Ishikawa (cell line): ENCODE results near the gene TEX13D.

Experiments
- CEBPB ChIP-seq: IDR thresholded peaks from 2 replicates; pipeline ENCODE4 v1.6.1; 2012
- CREB1 ChIP-seq: IDR thresholded peaks from 2 replicates; pipeline ENCODE4 v1.6.1; 2012; ENCODE audit warnings: low read depth
- EGR1 ChIP-seq: IDR thresholded peaks from 2 replicates; pipeline ENCODE4 v1.6.1; 2012
- EP300 ChIP-seq: IDR thresholded peaks from 2 replicates; pipeline ENCODE4 v1.6.1; 2012; ENCODE audit warnings: borderline replicate concordance
- FOXM1 ChIP-seq: IDR thresholded peaks from 2 replicates; pipeline ENCODE4 v1.6.1; 2012; ENCODE audit warnings: low read depth, borderline replicate concordance
- NFIC ChIP-seq: IDR thresholded peaks from 2 replicates; pipeline ENCODE4 v1.6.1; 2012
- RAD21 ChIP-seq: IDR thresholded peaks from 2 replicates; pipeline ENCODE4 v1.6.1; 2012; ENCODE audit warnings: low read depth
- TAF1 ChIP-seq: IDR thresholded peaks from 2 replicates; pipeline ENCODE4 v1.6.1; 2012; ENCODE audit warnings: low read depth, mild to moderate bottlenecking
- TCF12 ChIP-seq: IDR thresholded peaks from 2 replicates; pipeline ENCODE4 v1.6.1; 2012; ENCODE audit warnings: low read depth
- TEAD4 ChIP-seq: IDR thresholded peaks from 2 replicates; pipeline ENCODE4 v1.6.1; 2012
- USF1 ChIP-seq: IDR thresholded peaks from 2 replicates; pipeline ENCODE4 v1.6.1; 2012
- YY1 ChIP-seq: IDR thresholded peaks from 2 replicates; pipeline ENCODE4 v1.6.1; 2012; ENCODE audit warnings: low read depth
- ZBTB7A ChIP-seq: IDR thresholded peaks from 2 replicates; pipeline ENCODE4 v1.6.1; 2012; ENCODE audit warnings: low read depth
- TF ChIP-seq, protein P1 (sequence below): IDR thresholded peaks from 2 replicates; pipeline ENCODE4 v1.6.1; 2012
- TF ChIP-seq, protein P2 (sequence below): IDR thresholded peaks from 2 replicates; pipeline ENCODE4 v1.6.1; 2012; ENCODE audit warnings: low read depth, mild to moderate bottlenecking

TEX13D gene

GRCh38 chrX:124328765-124329164 lies 3.7 kb upstream of the TEX13D start:
- TF ChIP-seq USF1 (no peak), CREB1 (no peak), EGR1 (no peak), NFIC (no peak), YY1 (no peak), TAF1 (no peak)
- TF ChIP-seq, protein P1, sequence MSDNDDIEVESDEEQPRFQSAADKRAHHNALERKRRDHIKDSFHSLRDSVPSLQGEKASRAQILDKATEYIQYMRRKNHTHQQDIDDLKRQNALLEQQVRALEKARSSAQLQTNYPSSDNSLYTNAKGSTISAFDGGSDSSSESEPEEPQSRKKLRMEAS: no peak

DNA sequence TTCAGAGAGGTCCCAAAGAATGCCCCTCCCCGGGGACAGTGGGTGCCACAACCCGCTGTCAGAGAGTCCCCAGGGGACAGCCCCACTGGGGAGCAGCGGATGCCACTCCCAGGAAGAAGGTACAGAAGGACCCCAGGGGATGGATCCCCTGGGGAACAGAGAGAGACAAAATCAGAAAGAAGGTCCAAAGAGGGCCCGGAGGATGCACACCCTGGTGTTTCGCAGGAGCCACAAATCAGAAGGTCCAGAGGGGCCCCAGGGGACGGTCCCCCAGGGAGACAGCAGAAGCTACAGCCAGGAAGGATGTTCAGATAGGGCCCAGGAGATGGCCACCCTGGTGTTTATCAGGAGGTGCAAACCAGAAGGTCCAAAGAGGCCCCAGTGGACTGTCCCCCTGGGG lies 1.4 kb downstream of the TEX13D start:
- TF ChIP-seq CEBPB (no peak), ZBTB7A (no peak), TEAD4 (no peak), YY1 (no peak), USF1 (no peak), FOXM1 (no peak), CREB1 (no peak), EP300 (no peak), EGR1 (no peak)
- TF ChIP-seq, protein P2, sequence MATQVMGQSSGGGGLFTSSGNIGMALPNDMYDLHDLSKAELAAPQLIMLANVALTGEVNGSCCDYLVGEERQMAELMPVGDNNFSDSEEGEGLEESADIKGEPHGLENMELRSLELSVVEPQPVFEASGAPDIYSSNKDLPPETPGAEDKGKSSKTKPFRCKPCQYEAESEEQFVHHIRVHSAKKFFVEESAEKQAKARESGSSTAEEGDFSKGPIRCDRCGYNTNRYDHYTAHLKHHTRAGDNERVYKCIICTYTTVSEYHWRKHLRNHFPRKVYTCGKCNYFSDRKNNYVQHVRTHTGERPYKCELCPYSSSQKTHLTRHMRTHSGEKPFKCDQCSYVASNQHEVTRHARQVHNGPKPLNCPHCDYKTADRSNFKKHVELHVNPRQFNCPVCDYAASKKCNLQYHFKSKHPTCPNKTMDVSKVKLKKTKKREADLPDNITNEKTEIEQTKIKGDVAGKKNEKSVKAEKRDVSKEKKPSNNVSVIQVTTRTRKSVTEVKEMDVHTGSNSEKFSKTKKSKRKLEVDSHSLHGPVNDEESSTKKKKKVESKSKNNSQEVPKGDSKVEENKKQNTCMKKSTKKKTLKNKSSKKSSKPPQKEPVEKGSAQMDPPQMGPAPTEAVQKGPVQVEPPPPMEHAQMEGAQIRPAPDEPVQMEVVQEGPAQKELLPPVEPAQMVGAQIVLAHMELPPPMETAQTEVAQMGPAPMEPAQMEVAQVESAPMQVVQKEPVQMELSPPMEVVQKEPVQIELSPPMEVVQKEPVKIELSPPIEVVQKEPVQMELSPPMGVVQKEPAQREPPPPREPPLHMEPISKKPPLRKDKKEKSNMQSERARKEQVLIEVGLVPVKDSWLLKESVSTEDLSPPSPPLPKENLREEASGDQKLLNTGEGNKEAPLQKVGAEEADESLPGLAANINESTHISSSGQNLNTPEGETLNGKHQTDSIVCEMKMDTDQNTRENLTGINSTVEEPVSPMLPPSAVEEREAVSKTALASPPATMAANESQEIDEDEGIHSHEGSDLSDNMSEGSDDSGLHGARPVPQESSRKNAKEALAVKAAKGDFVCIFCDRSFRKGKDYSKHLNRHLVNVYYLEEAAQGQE: no peak

DNA sequence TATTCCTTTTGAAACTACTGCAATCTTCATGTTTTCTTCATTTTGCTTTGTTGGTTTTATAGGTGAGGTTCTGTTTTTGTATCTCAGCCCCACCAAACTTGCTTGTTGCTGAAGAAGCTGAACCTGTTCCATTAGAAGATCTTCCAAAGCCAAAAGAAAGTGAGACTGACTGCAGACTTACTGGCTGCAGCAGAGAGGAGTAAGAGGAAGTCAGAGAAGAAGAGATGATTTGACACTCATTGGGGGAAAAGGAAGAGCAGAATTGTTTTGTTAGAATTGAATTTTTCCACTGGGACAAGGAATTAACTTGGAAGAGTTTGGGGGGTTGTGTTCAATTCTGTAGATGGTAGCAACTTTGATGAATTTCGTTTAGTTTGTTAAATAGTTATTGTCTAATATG lies 3.1 kb downstream of the TEX13D start:
- no peak for TF ChIP-seq RAD21
- TF ChIP-seq, protein P2: no peak
- TF ChIP-seq, protein P1: no peak
- TF ChIP-seq EP300: no peak
- TF ChIP-seq CREB1: no peak
- no peak for TF ChIP-seq TAF1
- TF ChIP-seq CEBPB: no peak
- no peak for TF ChIP-seq FOXM1
- TF ChIP-seq EGR1: no peak
- TF ChIP-seq NFIC: no peak
- no peak for TF ChIP-seq TEAD4
- TF ChIP-seq ZBTB7A: no peak
- no peak for TF ChIP-seq TCF12
- no peak for TF ChIP-seq USF1
- no peak for TF ChIP-seq YY1

DNA sequence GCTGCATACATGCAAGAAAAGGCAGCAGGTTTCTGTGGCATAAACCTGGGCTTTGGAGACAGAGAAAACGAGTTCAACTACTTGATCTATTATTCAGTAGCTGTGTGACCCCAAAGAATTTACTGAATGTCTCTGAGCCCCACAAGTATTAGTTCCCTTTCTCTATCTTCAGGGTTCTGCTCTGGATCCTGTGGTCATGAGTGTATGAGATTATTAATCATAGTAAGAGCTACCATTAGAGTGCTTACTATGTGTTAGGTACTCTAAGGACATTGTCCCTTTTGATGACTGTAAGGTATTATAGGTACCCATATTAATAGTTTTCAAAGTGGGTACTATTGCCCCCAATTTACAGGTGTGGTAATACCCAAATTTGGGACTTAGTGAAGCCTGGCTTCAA lies 5.5 kb downstream of the TEX13D start:
- TF ChIP-seq EP300: no peak
- no peak for TF ChIP-seq NFIC
- no peak for TF ChIP-seq ZBTB7A
- TF ChIP-seq CREB1: no peak
- TF ChIP-seq, protein P1: no peak
- TF ChIP-seq CEBPB: no peak
- TF ChIP-seq TCF12: no peak
- TF ChIP-seq, protein P2: no peak
- no peak for TF ChIP-seq RAD21
- TF ChIP-seq TAF1: no peak
- TF ChIP-seq USF1: no peak
- no peak for TF ChIP-seq YY1
- TF ChIP-seq FOXM1: no peak
- no peak for TF ChIP-seq EGR1
- TF ChIP-seq TEAD4: no peak
